Activated T-helper 1 cell treated with anti-CD3 and anti-CD28 coated beads, Interleukin-12 subunit alpha, Interleukin-12 subunit beta, Interleukin-2, Interleukin-4 antibody, amounts not matched to agents 30 ng/mL and 10 ng/mL and 1 ng/mL, durations not matched to agents 14 hours and 24 hours and 36 hours (primary cell): Measurements from ENCODE around the gene NOP53. TPM values are rescaled to one million over a fixed set of nuclear protein-coding genes. Genes with fewer than 3 reads are reported as not detected.

Experiments used
- DNase-seq: peaks from one replicate; pipeline ENCODE4 v3.0.0; 2021; ENCODE audit warnings: low spot score
- H3K27ac Mint-ChIP-seq: one replicate; pipeline ENCODE4 v1.8.0; 2021; ENCODE audit warnings: mild to moderate bottlenecking, mixed read lengths
- H3K27me3 Mint-ChIP-seq: one replicate; pipeline ENCODE4 v1.8.0; 2022; ENCODE audit warnings: mild to moderate bottlenecking, moderate library complexity, mixed read lengths; ENCODE audit not compliant: insufficient read depth
- H3K36me3 Mint-ChIP-seq: one replicate; pipeline ENCODE4 v1.8.0; 2021; ENCODE audit warnings: low read depth, mixed read lengths
- H3K4me1 Mint-ChIP-seq: one replicate; pipeline ENCODE4 v1.8.0; 2021; ENCODE audit warnings: low read depth, mixed read lengths
- H3K4me3 Mint-ChIP-seq: one replicate; pipeline ENCODE4 v1.8.0; 2021; ENCODE audit warnings: mild to moderate bottlenecking, moderate library complexity, mixed read lengths
- H3K9me3 Mint-ChIP-seq: one replicate; pipeline ENCODE4 v1.8.0; 2021; ENCODE audit warnings: mixed read lengths
- intact Hi-C: fragments of 100-400 bp; cut with micrococcal nuclease; formaldehyde crosslinking; loops from one replicate; pipeline ENCODE4 v1.15.1; 2024
- total RNA-seq: library from RNA; stranded (reverse); gene quantifications from 2 replicates; pipeline ENCODE4 v1.2.3, GENCODE V29; 2022

NOP53 gene
- total RNA-seq, 1 donor from 2014 or later: 206 TPM

- Mint-ChIP-seq H3K36me3 (peaks cover 46% of the 10 kb centered on the region), H3K27ac (peak overlapping the region; percentile 64), H3K9me3 (no peaks in the 10 kb centered on the region), H3K4me1 (peaks cover 19% of the 10 kb centered on the region), H3K27me3 (no peaks in the 10 kb centered on the region), H3K4me3 (peak overlapping the region; percentile 48)
- DNase-seq: no peak
- intact Hi-C loops: loop anchor here (10.0 kb wide), 1 partner anchor 425 kb away; the partner anchor contains the start of genes LIG1 and ZSWIM9
Observed at GRCh38 chr19:47749326-47749725, 4.0 kb downstream of the NOP53 start.

GRCh38 chr19:47750752-47751151 is 5.4 kb downstream of the NOP53 start:
- Mint-ChIP-seq H3K4me1 (peaks cover 19% of the 10 kb centered on the region), H3K27me3 (no peaks in the 10 kb centered on the region), H3K9me3 (no peaks in the 10 kb centered on the region), H3K4me3 (no peak overlapping the region), H3K36me3 (peaks cover 43% of the 10 kb centered on the region), H3K27ac (peak overlapping the region; percentile 34)
- DNase-seq: no peak
- intact Hi-C loops: no loop called here

GRCh38 chr19:47752440-47753211 is 7.3 kb downstream of the NOP53 start:
- no peak overlapping the region for H3K4me3 Mint-ChIP-seq
- H3K9me3 Mint-ChIP-seq: no peaks in the 10 kb centered on the region
- peaks cover 14% of the 10 kb centered on the region for H3K4me1 Mint-ChIP-seq
- DNase-seq: no peak
- intact Hi-C loops: no loop called here
- no peak overlapping the region for H3K27ac Mint-ChIP-seq
- H3K36me3 Mint-ChIP-seq: peaks cover 47% of the 10 kb centered on the region
- H3K27me3 Mint-ChIP-seq: no peaks in the 10 kb centered on the region

- intact Hi-C loops: no loop called here
- Mint-ChIP-seq H3K4me1 (peaks cover under 1% of the 10 kb centered on the region), H3K4me3 (no peak overlapping the region), H3K9me3 (no peaks in the 10 kb centered on the region), H3K27ac (peak overlapping the region; percentile 34), H3K36me3 (peaks cover 42% of the 10 kb centered on the region), H3K27me3 (no peaks in the 10 kb centered on the region)
- no peak for DNase-seq
Observed at GRCh38 chr19:47754206-47755064, 9.1 kb downstream of the NOP53 start.

GRCh38 chr19:47755065-47755761 is 9.9 kb downstream of the NOP53 start:
- Mint-ChIP-seq H3K4me1 (no peaks in the 10 kb centered on the region), H3K27me3 (no peaks in the 10 kb centered on the region), H3K9me3 (no peaks in the 10 kb centered on the region), H3K4me3 (no peak overlapping the region), H3K36me3 (peaks cover 39% of the 10 kb centered on the region), H3K27ac (no peak overlapping the region)
- intact Hi-C loops: no loop called here
- no peak for DNase-seq

- Mint-ChIP-seq H3K9me3 (no peaks in the 10 kb centered on the region), H3K27me3 (no peaks in the 10 kb centered on the region), H3K4me1 (no peaks in the 10 kb centered on the region), H3K4me3 (no peak overlapping the region), H3K27ac (no peak overlapping the region), H3K36me3 (peaks cover 36% of the 10 kb centered on the region)
- intact Hi-C loops: no loop called here
- no peak for DNase-seq
Observed at GRCh38 chr19:47755762-47756626, 10.6 kb downstream of the NOP53 start.

GRCh38 chr19:47756627-47756929 is 11.2 kb downstream of the NOP53 start:
- no peaks in the 10 kb centered on the region for H3K9me3 Mint-ChIP-seq
- no peak for DNase-seq
- H3K36me3 Mint-ChIP-seq: peaks cover 36% of the 10 kb centered on the region
- H3K4me1 Mint-ChIP-seq: no peaks in the 10 kb centered on the region
- H3K27me3 Mint-ChIP-seq: no peaks in the 10 kb centered on the region
- intact Hi-C loops: no loop called here
- no peak overlapping the region for H3K27ac Mint-ChIP-seq
- no peak overlapping the region for H3K4me3 Mint-ChIP-seq

GRCh38 chr19:47756953-47757608 is 11.7 kb downstream of the NOP53 start:
- no peak for DNase-seq
- intact Hi-C loops: no loop called here
- Mint-ChIP-seq H3K36me3 (peaks cover 34% of the 10 kb centered on the region), H3K4me1 (no peaks in the 10 kb centered on the region), H3K27me3 (no peaks in the 10 kb centered on the region), H3K9me3 (no peaks in the 10 kb centered on the region), H3K27ac (no peak overlapping the region), H3K4me3 (no peak overlapping the region)

GRCh38 chr19:47757617-47758442 is 12.5 kb downstream of the NOP53 start:
- Mint-ChIP-seq H3K27me3 (no peaks in the 10 kb centered on the region), H3K36me3 (peaks cover 29% of the 10 kb centered on the region), H3K9me3 (no peaks in the 10 kb centered on the region), H3K4me1 (no peaks in the 10 kb centered on the region), H3K4me3 (no peak overlapping the region), H3K27ac (no peak overlapping the region)
- DNase-seq: no peak
- intact Hi-C loops: no loop called here

GRCh38 chr19:47758443-47758804 is 13.1 kb downstream of the NOP53 start:
- no peaks in the 10 kb centered on the region for H3K4me1 Mint-ChIP-seq
- intact Hi-C loops: no loop called here
- H3K27ac Mint-ChIP-seq: no peak overlapping the region
- no peaks in the 10 kb centered on the region for H3K27me3 Mint-ChIP-seq
- no peak overlapping the region for H3K4me3 Mint-ChIP-seq
- no peaks in the 10 kb centered on the region for H3K9me3 Mint-ChIP-seq
- H3K36me3 Mint-ChIP-seq: peaks cover 23% of the 10 kb centered on the region
- DNase-seq: no peak

GRCh38 chr19:47760632-47760999 is 15.3 kb downstream of the NOP53 start:
- Mint-ChIP-seq H3K9me3 (no peaks in the 10 kb centered on the region), H3K4me3 (no peak overlapping the region), H3K27ac (no peak overlapping the region), H3K36me3 (peaks cover 17% of the 10 kb centered on the region), H3K27me3 (no peaks in the 10 kb centered on the region), H3K4me1 (no peaks in the 10 kb centered on the region)
- intact Hi-C loops: no loop called here
- no peak for DNase-seq
